Neural cell (in vitro differentiated cells): Measurements from ENCODE around the gene THEM4. TPM values are rescaled to one million over a fixed set of nuclear protein-coding genes. Genes with fewer than 3 reads are reported as not detected.

Source experiments
- H2AFZ ChIP-seq: fragments of 200-600, 300-800 bp; sonication (generic), shearing (Covaris generic); 2 replicates; pipeline ENCODE4 v1.6.0; 2014; ENCODE audit warnings: low read depth, mild to moderate bottlenecking, antibody characterized with exemption, low read length, moderate library complexity
- H3F3A ChIP-seq: fragments of 200-600 bp; shearing (Covaris generic); 2 replicates; pipeline ENCODE4 v1.6.1; 2016; ENCODE audit warnings: mild to moderate bottlenecking, moderate library complexity, mixed read lengths, antibody characterized with exemption, low read length; ENCODE audit not compliant: insufficient read depth, poor library complexity, severe bottlenecking
- H3K27ac ChIP-seq: fragments of 200-600, 300-800 bp; sonication (generic), shearing (Covaris generic); 2 replicates; pipeline ENCODE4 v1.5.1; 2014; ENCODE audit warnings: mild to moderate bottlenecking, low read length, moderate library complexity
- H3K27me3 ChIP-seq: fragments of 300-800, 200-600 bp; sonication (generic), shearing (Covaris generic); 2 replicates; pipeline ENCODE4 v1.6.0; 2014; ENCODE audit warnings: mild to moderate bottlenecking, low read depth, low read length, moderate library complexity; ENCODE audit not compliant: insufficient read depth
- H3K36me3 ChIP-seq: fragments of 300-800, 200-600 bp; sonication (generic), shearing (Covaris generic); 2 replicates; pipeline ENCODE4 v1.5.1; 2014; ENCODE audit warnings: mild to moderate bottlenecking, antibody characterized with exemption, low read length, moderate library complexity; ENCODE audit not compliant: insufficient read depth
- H3K4me2 ChIP-seq: fragments of 300-800, 200-600 bp; sonication (generic), shearing (Covaris generic); 2 replicates; pipeline ENCODE4 v1.6.0; 2014; ENCODE audit warnings: mild to moderate bottlenecking, low read length
- H3K4me3 ChIP-seq: fragments of 300-800, 200-600 bp; sonication (generic), shearing (Covaris generic); 2 replicates; pipeline ENCODE4 v1.5.1; 2014; ENCODE audit warnings: mild to moderate bottlenecking, low read length, moderate library complexity
- H3K79me2 ChIP-seq: fragments of 200-600 bp; shearing (Covaris generic); replicated peaks from 2 replicates; pipeline ENCODE4 v1.6.0; 2014; ENCODE audit warnings: mild to moderate bottlenecking, low read length, moderate library complexity; ENCODE audit not compliant: insufficient read depth
- H3K9ac ChIP-seq: fragments of 300-800, 200-600 bp; sonication (generic), shearing (Covaris generic); 2 replicates; pipeline ENCODE4 v1.6.1; 2016; ENCODE audit warnings: mild to moderate bottlenecking, low read length, mixed read lengths
- H3K9me2 ChIP-seq: fragments of 200-600 bp; shearing (Covaris generic); 2 replicates; pipeline ENCODE4 v1.6.1; 2016; ENCODE audit warnings: mild to moderate bottlenecking, low read length, mixed read lengths; ENCODE audit not compliant: insufficient read depth
- H3K9me3 ChIP-seq: fragments of 200-600, 300-800 bp; sonication (generic), shearing (Covaris generic); 2 replicates; pipeline ENCODE4 v1.6.1; 2016; ENCODE audit warnings: mild to moderate bottlenecking, mixed run types, low read length, moderate library complexity, mixed read lengths
- H4K20me1 ChIP-seq: fragments of 200-600 bp; shearing (Covaris generic); 2 replicates; pipeline ENCODE4 v1.6.1; 2016; ENCODE audit warnings: mild to moderate bottlenecking, mixed run types; ENCODE audit not compliant: insufficient read depth
- EP300 ChIP-seq: fragments of 450-650 bp; conservative IDR thresholded peaks from 2 replicates; pipeline ENCODE4 v1.6.1; 2014; ENCODE audit warnings: antibody characterized with exemption, mild to moderate bottlenecking, moderate library complexity; ENCODE audit not compliant: poor library complexity, severe bottlenecking
- EZH2 ChIP-seq: fragments of 200-600, 300-800 bp; shearing (Covaris generic), sonication (generic); IDR thresholded peaks from 2 replicates; pipeline ENCODE4 v1.6.1; 2014; ENCODE audit warnings: antibody characterized with exemption, low read length, borderline replicate concordance, mild to moderate bottlenecking; ENCODE audit not compliant: insufficient read depth, poor library complexity, severe bottlenecking
- MXI1 ChIP-seq: fragments of 450-650 bp; conservative IDR thresholded peaks from 2 replicates; pipeline ENCODE4 v1.6.1; 2014; ENCODE audit warnings: antibody characterized with exemption, mild to moderate bottlenecking; ENCODE audit not compliant: poor library complexity, severe bottlenecking
- POLR2AphosphoS5 ChIP-seq: IDR thresholded peaks from 2 replicates; pipeline ENCODE4 v1.6.1; 2012
- RAD21 ChIP-seq: fragments of 450-650 bp; conservative IDR thresholded peaks from 2 replicates; pipeline ENCODE4 v1.6.1; 2014; ENCODE audit warnings: antibody characterized with exemption, mild to moderate bottlenecking, moderate library complexity
- SMC3 ChIP-seq: fragments of 450-650 bp; conservative IDR thresholded peaks from 2 replicates; pipeline ENCODE4 v1.6.1; 2014; ENCODE audit warnings: antibody characterized with exemption, mild to moderate bottlenecking, moderate library complexity; ENCODE audit not compliant: poor library complexity
- TAF1 ChIP-seq: IDR thresholded peaks from 2 replicates; pipeline ENCODE4 v1.6.1; 2012; ENCODE audit warnings: low read depth
- polyA plus RNA-seq: library from polyadenylated mRNA; depleted of rRNA; stranded (reverse); fragments of >200 nt; gene quantifications from 2 replicates; pipeline ENCODE4 v1.2.3, GENCODE V29; 2014
- TF ChIP-seq, protein P1 (sequence below): IDR thresholded peaks from 2 replicates; pipeline ENCODE4 v1.6.1; 2012; ENCODE audit warnings: borderline replicate concordance
- TF ChIP-seq, protein P2 (sequence below): fragments of 450-650 bp; IDR thresholded peaks from 2 replicates; pipeline ENCODE4 v1.5.1; 2014; ENCODE audit warnings: antibody characterized with exemption, mild to moderate bottlenecking, moderate library complexity; ENCODE audit not compliant: poor library complexity, severe bottlenecking

The THEM4 gene
- polyA plus RNA-seq, 1 donor from 2014 or later: 11.3 TPM

DNA sequence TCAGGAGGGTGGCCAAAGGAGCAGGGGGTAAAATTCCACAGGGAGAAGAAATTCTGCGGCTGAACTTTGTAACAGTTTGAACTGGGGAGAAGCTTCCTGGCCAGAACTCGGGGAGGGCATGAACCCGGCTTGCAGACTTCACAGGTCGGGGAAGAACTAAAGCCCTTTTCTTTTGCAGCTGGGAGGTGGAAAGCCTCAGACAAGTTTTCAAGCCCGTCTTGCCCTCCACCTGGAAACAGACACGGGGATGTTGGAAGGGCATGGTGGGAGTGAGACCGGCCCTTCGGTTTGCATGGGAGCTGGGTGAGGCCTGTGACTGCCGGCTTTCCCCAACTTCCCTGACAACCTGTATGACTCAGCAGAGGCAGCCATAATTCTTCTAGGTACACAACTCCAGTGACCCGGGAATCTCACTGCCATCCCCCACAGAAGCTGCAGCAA, 11.3 kb downstream of the THEM4 start:
- Histone ChIP-seq H2AFZ (no peak overlapping the region), H3F3A (no peaks in the 10 kb centered on the region), H3K27me3 (no peaks in the 10 kb centered on the region), H3K9ac (no peak overlapping the region), H3K36me3 (no peaks in the 10 kb centered on the region), H3K79me2 (no peaks in the 10 kb centered on the region), H3K4me2 (no peak overlapping the region), H4K20me1 (no peaks in the 10 kb centered on the region), H3K9me3 (no peaks in the 10 kb centered on the region), H3K9me2 (no peaks in the 10 kb centered on the region), H3K27ac (no peak overlapping the region), H3K4me3 (no peak overlapping the region)
- TF ChIP-seq SMC3 (no peak), POLR2AphosphoS5 (no peak), EP300 (no peak), RAD21 (no peak)
- TF ChIP-seq, protein P1, sequence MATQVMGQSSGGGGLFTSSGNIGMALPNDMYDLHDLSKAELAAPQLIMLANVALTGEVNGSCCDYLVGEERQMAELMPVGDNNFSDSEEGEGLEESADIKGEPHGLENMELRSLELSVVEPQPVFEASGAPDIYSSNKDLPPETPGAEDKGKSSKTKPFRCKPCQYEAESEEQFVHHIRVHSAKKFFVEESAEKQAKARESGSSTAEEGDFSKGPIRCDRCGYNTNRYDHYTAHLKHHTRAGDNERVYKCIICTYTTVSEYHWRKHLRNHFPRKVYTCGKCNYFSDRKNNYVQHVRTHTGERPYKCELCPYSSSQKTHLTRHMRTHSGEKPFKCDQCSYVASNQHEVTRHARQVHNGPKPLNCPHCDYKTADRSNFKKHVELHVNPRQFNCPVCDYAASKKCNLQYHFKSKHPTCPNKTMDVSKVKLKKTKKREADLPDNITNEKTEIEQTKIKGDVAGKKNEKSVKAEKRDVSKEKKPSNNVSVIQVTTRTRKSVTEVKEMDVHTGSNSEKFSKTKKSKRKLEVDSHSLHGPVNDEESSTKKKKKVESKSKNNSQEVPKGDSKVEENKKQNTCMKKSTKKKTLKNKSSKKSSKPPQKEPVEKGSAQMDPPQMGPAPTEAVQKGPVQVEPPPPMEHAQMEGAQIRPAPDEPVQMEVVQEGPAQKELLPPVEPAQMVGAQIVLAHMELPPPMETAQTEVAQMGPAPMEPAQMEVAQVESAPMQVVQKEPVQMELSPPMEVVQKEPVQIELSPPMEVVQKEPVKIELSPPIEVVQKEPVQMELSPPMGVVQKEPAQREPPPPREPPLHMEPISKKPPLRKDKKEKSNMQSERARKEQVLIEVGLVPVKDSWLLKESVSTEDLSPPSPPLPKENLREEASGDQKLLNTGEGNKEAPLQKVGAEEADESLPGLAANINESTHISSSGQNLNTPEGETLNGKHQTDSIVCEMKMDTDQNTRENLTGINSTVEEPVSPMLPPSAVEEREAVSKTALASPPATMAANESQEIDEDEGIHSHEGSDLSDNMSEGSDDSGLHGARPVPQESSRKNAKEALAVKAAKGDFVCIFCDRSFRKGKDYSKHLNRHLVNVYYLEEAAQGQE: no peak
- TF ChIP-seq, protein P2, sequence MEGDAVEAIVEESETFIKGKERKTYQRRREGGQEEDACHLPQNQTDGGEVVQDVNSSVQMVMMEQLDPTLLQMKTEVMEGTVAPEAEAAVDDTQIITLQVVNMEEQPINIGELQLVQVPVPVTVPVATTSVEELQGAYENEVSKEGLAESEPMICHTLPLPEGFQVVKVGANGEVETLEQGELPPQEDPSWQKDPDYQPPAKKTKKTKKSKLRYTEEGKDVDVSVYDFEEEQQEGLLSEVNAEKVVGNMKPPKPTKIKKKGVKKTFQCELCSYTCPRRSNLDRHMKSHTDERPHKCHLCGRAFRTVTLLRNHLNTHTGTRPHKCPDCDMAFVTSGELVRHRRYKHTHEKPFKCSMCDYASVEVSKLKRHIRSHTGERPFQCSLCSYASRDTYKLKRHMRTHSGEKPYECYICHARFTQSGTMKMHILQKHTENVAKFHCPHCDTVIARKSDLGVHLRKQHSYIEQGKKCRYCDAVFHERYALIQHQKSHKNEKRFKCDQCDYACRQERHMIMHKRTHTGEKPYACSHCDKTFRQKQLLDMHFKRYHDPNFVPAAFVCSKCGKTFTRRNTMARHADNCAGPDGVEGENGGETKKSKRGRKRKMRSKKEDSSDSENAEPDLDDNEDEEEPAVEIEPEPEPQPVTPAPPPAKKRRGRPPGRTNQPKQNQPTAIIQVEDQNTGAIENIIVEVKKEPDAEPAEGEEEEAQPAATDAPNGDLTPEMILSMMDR: no peak

DNA sequence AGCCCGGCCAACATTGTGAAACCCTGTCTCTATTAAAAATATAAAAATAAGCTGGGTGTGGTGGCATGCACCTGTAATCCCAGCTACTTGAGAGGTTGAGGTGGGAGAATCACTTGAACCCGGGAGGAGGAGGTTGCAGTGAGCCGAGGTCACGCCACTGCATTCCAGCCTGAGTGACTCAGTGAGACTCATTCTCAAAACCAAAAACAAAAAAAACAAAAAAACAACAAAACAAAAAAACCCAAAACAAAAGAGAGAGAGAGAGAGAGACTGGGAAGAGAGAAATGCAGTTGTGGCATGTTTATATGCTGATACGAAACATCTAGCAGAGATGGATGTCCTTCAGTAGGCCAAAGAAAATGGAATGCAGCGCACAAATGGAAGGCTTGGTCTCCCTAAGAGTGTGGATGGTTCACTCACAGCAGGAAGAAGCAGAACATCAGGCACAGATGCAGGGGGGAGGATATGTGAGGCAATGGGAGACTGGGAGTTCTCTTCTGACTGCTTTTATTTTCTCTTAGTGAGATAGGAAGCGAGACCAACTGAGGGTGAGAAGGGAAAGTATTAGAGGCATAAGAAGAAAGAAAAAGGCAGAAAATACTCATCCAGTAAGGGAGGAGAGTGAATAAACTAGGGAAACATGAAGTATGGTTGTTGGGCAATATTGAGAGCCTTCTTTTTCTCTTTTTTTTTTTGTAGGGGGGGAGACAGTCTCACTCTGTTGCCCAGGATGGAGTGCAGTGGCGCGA, 16.0 kb downstream of the THEM4 start:
- Histone ChIP-seq H3K79me2 (no peaks in the 10 kb centered on the region), H3F3A (no peaks in the 10 kb centered on the region), H3K9me3 (no peaks in the 10 kb centered on the region), H3K9ac (no peak overlapping the region), H2AFZ (no peak overlapping the region), H3K27me3 (no peaks in the 10 kb centered on the region), H3K4me2 (no peak overlapping the region), H4K20me1 (no peaks in the 10 kb centered on the region), H3K9me2 (no peaks in the 10 kb centered on the region), H3K4me3 (no peak overlapping the region), H3K36me3 (no peaks in the 10 kb centered on the region), H3K27ac (no peak overlapping the region)
- TF ChIP-seq TAF1: no peak
- no peak for TF ChIP-seq EZH2

DNA sequence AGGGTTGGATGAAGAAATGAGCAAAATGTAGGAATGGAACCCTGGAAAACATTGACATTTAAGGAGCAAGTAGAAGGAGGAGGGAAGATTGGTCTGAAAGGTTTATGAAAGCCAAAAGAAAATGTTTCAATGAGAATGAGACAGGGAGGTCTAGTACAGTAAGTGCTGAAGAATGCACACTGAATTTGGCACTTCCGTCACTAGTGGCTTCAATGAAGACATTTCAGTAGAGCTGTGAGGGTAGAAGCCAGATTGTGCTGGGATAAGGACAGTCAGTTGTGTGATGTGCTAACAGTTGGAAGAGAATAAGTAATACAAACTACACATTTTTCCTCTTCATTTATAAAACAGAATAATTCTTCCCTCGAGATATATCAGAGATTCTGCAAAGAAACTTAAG, 17.1 kb downstream of the THEM4 start:
- H2AFZ ChIP-seq: no peak overlapping the region
- H4K20me1 ChIP-seq: no peaks in the 10 kb centered on the region
- no peaks in the 10 kb centered on the region for H3K9me3 ChIP-seq
- no peaks in the 10 kb centered on the region for H3K9me2 ChIP-seq
- TF ChIP-seq TAF1 (no peak), RAD21 (no peak), EP300 (no peak), EZH2 (no peak), SMC3 (no peak), MXI1 (no peak), POLR2AphosphoS5 (no peak)
- TF ChIP-seq, protein P2: no peak
- TF ChIP-seq, protein P1: no peak
- no peak overlapping the region for H3K4me3 ChIP-seq
- H3K9ac ChIP-seq: no peak overlapping the region
- no peak overlapping the region for H3K4me2 ChIP-seq
- H3K79me2 ChIP-seq: no peaks in the 10 kb centered on the region
- no peaks in the 10 kb centered on the region for H3F3A ChIP-seq
- no peaks in the 10 kb centered on the region for H3K36me3 ChIP-seq
- H3K27me3 ChIP-seq: no peaks in the 10 kb centered on the region
- no peak overlapping the region for H3K27ac ChIP-seq
